Lower leg skin (tissue), 3 donors: Measurements from ENCODE around the gene RBBP8.

Source experiments
- CTCF ChIP-seq, 3 donors: fragments of 450-650 bp; IDR thresholded peaks; one replicate each; pipeline ENCODE4 v1.5.1; 2016; ENCODE audit warnings: antibody characterized with exemption in 3 of 3, mild to moderate bottlenecking in 3 of 3, moderate library complexity in 2 of 3
- POLR2A ChIP-seq, 2 donors: fragments of 450-650 bp; IDR thresholded peaks; one replicate each; pipeline ENCODE4 v1.6.1; 2016 to 2017; ENCODE audit warnings: antibody characterized with exemption in 2 of 2, mild to moderate bottlenecking in 1 of 2, moderate library complexity in 1 of 2

- TF ChIP-seq CTCF (IDR thresholded peaks at IDR 0.05): no peak
- no peak for TF ChIP-seq POLR2A (IDR thresholded peaks at IDR 0.05)
These were observed 120.8 kb downstream of the RBBP8 start for GRCh38 chr18:23053776-23054457.
